HG02885 (cell line): ENCODE measurements around the gene FICD.

Source experiments
- ATAC-seq: cut with Tn5 transposase; IDR thresholded peaks from one replicate; pipeline ENCODE4 v1.9.1; 2021; ENCODE audit warnings: mild to moderate bottlenecking; ENCODE audit not compliant: unreplicated experiment, poor library complexity

FICD gene

DNA sequence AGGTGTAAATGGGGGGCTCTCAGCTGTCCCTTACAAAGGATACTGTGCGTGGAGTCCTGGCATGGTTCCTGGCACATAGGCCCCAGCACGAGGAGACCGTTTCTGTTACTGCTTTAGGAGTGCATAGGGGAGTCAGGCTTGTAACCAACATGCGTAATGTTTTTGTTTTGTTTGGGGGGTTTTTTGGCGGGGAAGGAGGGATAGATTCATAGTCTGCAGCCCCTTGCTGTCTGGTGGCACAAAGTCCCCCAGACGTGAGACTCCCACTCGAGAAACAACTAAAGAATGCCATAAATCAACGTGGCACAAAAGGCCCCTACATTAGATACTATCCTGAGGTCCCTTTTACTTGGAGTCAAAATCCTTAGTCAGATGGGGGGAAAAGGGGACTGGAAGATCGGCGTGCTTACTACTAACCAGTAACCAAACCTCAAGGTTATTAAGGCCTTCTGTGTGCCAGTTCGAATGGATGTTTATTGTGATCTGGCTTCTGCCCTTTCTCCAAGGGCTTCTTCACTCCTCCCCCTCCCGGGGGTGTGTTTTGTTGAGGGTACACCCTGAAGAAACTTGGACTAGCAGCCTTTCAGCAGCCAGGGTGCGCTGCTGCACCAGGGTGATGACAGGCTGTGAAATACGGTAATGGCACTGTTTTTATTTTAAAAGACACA, 48.2 kb downstream of the FICD start:
- peak; percentile 53 for ATAC-seq

DNA sequence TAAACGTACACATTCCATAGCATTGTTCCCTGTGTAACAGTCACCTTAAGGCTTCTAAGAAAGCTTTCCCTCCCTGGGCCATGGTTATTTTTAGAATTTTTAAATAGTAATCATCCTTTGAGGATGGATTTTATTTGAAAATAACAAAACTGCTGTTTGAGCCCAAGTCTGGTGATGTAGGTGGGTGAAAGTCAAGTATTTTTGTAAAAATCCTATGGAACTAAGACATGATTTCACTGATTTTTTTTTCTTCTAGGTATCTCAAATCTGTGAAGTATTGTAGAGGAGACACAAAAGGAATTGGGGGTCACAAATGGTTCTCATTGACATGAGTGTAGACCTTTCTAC, 48.7 kb downstream of the FICD start:
- no peak for ATAC-seq

- no peak for ATAC-seq
Measured at GRCh38 chr12:108564724-108565123, 49.6 kb downstream of the FICD start.

- no peak for ATAC-seq
Measured at GRCh38 chr12:108565146-108565545, 50.1 kb downstream of the FICD start.

DNA sequence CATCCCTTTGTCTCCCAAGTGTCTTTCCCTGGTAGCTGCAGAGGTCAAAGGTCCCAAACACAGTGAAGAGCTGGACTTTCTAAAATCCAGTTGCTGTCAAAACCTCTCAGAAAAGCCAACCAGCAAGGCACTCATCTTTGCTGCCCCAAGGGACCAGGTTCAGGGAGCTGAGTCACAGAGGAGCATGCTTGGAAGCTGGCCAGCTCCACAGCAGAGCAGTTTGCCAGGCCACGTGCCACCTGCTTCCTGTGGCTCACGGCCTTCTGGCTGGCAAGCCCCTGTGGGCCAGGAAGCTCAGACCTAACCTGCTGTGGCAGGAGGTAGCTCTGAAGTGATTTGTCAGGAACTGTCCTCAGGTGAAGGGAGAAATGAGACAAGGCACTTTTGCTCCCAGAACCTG, 50.9 kb downstream of the FICD start:
- ATAC-seq, result no peak

DNA sequence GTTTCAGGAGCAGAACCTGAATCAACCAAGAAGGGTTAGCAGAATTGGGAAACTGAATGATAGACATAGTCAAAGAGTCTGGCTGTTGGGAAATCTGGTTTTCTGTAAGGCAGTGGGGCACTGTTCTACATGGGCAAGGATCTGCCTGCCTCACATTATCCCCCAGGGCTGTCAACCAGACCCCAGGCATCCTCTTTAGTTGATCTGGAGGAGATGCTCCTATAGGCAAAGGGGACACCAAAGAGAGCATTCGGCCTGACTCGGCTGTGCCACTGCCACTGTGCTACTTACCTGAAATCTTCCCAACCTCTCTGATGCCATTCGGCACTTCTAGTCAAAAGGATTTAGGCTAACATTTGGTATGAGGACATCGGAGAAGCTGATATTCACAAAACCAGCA, 51.4 kb downstream of the FICD start:
- no peak for ATAC-seq

DNA sequence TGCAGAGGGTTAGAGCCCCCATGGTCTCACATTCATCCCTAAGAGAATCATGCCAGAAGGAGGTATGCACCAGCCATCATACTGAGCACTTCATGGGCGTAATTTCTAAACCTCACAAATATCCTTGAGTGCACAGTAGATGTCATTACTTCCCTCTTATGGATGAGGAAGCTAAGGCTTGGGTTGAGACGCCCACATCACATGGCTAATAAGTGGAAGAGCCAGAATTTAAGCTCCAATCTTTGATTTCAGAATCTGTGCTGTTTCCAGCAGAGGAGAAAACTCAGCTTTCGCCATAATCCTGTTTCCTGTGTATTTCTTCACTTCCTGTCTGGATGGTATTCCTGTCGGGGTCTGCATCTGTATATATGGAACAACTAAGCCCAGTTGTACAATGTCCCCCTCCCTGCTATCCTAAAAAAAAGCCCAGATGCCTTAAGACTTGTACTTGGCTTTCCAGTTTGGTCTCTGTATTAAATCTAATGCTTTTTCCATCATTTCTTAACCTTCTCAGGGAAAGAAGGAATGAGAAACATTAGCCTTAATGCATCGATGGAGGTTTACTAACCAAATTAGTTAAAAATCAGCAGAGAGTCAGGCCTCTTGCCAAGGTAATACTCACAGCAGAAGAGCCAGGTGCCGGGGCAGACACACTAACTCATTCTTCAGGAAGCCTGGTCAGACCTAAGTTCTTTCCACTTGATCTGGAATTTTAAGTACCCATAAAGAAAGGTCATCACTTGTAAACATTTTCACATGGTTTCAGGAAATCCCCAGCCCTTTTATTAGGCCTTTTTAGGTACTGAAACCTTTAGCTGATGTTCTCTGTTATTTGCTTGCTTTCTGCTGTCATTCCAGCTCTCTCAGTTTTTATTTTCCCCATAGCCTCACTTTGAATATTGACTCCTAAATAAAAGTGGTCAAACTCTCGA, 52.6 kb downstream of the FICD start:
- ATAC-seq, result no peak

- peak; percentile 87 for ATAC-seq
Measured at GRCh38 chr12:108568338-108569154, 53.5 kb downstream of the FICD start.
